HepG2 (cell line): ENCODE data around the gene PIM3. TPM values are rescaled to one million over a fixed set of nuclear protein-coding genes. Genes with fewer than 3 reads are reported as not detected.

ENCODE experiments used
- ARID4A ChIP-seq: sonication (generic); formaldehyde crosslinking; IDR thresholded peaks from 2 replicates; pipeline ENCODE4 v1.5.0; 2020; ENCODE audit warnings: mild to moderate bottlenecking, missing genetic modification reagents, borderline replicate concordance
- JUNB ChIP-seq: sonication (generic); formaldehyde crosslinking; IDR thresholded peaks from 2 replicates; pipeline ENCODE4 v1.8.0; 2022; ENCODE audit warnings: missing genetic modification reagents, mild to moderate bottlenecking, borderline replicate concordance
- MXD3 ChIP-seq: IDR thresholded peaks from 2 replicates; pipeline ENCODE4 v1.6.1; 2016; ENCODE audit warnings: mild to moderate bottlenecking, missing biosample characterization, missing genetic modification reagents
- PBX2 ChIP-seq: IDR thresholded peaks from 2 replicates; pipeline ENCODE4 v1.6.1; 2016; ENCODE audit warnings: control low read depth
- SMAD1 ChIP-seq: sonication (generic); formaldehyde crosslinking; IDR thresholded peaks from 2 replicates; pipeline ENCODE4 v1.4.0; 2020; ENCODE audit warnings: missing genetic modification reagents, low read depth, mild to moderate bottlenecking, borderline replicate concordance
- WIZ ChIP-seq: sonication (generic); formaldehyde crosslinking; IDR thresholded peaks from 2 replicates; pipeline ENCODE4 v1.5.1; 2020; ENCODE audit warnings: mild to moderate bottlenecking, missing genetic modification reagents
- ZGPAT ChIP-seq: IDR thresholded peaks from 2 replicates; pipeline ENCODE4 v1.6.1; 2016; ENCODE audit warnings: mild to moderate bottlenecking
- ZKSCAN5 ChIP-seq: sonication (generic); formaldehyde crosslinking; IDR thresholded peaks from 2 replicates; pipeline ENCODE4 v1.5.1; 2020; ENCODE audit warnings: mild to moderate bottlenecking, missing genetic modification reagents
- ZNF367 ChIP-seq: sonication (generic); formaldehyde crosslinking; IDR thresholded peaks from 2 replicates; pipeline ENCODE4 v1.4.0; 2020; ENCODE audit warnings: missing genetic modification reagents, borderline replicate concordance
- polyA plus RNA-seq, 8 experiments: library from polyadenylated mRNA; depleted of rRNA in 3 of 8; stranded (reverse) in 7 of 8; unstranded in 1 of 8; fragments of >200 nt; fragmentation: Illumina TruSeq in 4 of 8; extraction: Trizol in 4 of 8; gene quantifications; 2 replicates each; pipeline versions ENCODE4 v1.2.1 to v1.2.3, GENCODE V29; 2011 to 2016; ENCODE audit warnings: low read depth in 4 of 8, missing spikeins in 1 of 8, mixed read lengths in 1 of 8; ENCODE audit not compliant: insufficient read depth in 1 of 8
- total RNA-seq, 5 experiments: library from RNA; depleted of rRNA; stranded (reverse); fragments of >200 nt; fragmentation: Illumina TruSeq; extraction: Trizol; gene quantifications; 2 replicates each; pipeline ENCODE4 v1.2.3, GENCODE V29; 2016; ENCODE audit warnings: low read depth in 1 of 5
- TF ChIP-seq, protein P1 (sequence below), 2 experiments: sonication (generic) in 1 of 2; formaldehyde crosslinking in 1 of 2; IDR thresholded peaks; 2 replicates each; pipeline versions ENCODE4 v1.5.1 to v1.6.1; 2011 to 2020; ENCODE audit warnings: borderline replicate concordance in 1 of 2, low read depth in 1 of 2, low read length in 1 of 2, mild to moderate bottlenecking in 1 of 2, missing genetic modification reagents in 1 of 2, moderate library complexity in 1 of 2
- TF ChIP-seq, protein P2 (sequence below): IDR thresholded peaks from 2 replicates; pipeline ENCODE4 v1.6.1; 2016; ENCODE audit warnings: missing compliant biosample characterization, missing genetic modification reagents, borderline replicate concordance

The PIM3 gene
- total and polyA plus RNA-seq, 2 of the 13 experiments (the other 11 are each of a cell fraction or from before 2014, with no cell fraction given) = 21.6 to 31.2 TPM

DNA sequence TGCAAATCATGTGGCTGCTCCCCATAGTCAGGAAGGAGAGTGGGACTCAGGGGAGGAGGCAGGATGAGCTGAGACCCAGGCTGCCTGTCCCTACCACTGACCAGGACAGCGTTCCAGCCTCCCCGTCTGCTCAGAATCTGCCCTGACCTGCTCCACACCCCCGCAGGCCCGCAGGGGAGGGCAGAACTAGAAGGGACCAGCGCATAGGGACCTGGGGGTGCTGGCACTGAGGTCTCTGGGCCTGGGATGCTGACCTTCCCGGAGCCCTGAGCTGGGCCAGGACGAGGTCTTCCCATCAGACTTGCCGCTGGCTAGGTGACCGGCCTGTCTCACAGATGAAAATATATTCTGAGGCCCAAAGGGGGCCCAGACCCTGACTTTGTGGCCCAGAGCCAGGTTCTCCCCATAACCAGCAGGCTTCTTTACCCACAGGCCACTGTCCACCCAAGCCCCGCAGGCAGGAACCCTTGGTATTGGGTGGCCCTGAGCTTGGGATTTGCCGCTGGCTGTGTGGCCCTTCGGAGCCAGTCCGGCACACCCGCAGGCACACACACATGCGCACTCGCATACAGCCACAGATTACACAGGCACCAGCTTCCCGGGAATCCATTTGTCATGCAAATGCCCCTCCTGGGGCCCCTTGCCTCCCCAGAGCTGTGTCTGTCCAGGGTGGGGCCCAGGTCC, 13.8 kb upstream of the PIM3 start (continued):
- TF ChIP-seq, protein P1, sequence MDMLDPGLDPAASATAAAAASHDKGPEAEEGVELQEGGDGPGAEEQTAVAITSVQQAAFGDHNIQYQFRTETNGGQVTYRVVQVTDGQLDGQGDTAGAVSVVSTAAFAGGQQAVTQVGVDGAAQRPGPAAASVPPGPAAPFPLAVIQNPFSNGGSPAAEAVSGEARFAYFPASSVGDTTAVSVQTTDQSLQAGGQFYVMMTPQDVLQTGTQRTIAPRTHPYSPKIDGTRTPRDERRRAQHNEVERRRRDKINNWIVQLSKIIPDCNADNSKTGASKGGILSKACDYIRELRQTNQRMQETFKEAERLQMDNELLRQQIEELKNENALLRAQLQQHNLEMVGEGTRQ (IDR thresholded peaks at IDR 0.05; ENCODE audit: low read depth, low read length) = no peak
- TF ChIP-seq, protein P1 (CRISPR knock-in tag; IDR thresholded peaks at IDR 0.05; ENCODE audit: borderline replicate concordance) = no peak
- TF ChIP-seq MXD3 (CRISPR knock-in tag) (0 out of 2 replicates have a peak, but pooled peaks have one; percentile 22), SMAD1 (0 out of 2 replicates have a peak, but pooled peaks have one; percentile 43), ZGPAT (CRISPR knock-in tag) (peak; percentile 56; the same call in 1 of the 2 replicates), ZKSCAN5 (no peak), PBX2 (CRISPR knock-in tag) (no peak), JUNB (CRISPR knock-in tag) (no peak), WIZ (CRISPR knock-in tag) (0 out of 2 replicates have a peak, but pooled peaks have one; percentile 9), ZNF367 (CRISPR knock-in tag) (no peak), ARID4A (CRISPR knock-in tag) (peak; percentile 13; the same call in 1 of the 2 replicates)
- TF ChIP-seq, protein P2, sequence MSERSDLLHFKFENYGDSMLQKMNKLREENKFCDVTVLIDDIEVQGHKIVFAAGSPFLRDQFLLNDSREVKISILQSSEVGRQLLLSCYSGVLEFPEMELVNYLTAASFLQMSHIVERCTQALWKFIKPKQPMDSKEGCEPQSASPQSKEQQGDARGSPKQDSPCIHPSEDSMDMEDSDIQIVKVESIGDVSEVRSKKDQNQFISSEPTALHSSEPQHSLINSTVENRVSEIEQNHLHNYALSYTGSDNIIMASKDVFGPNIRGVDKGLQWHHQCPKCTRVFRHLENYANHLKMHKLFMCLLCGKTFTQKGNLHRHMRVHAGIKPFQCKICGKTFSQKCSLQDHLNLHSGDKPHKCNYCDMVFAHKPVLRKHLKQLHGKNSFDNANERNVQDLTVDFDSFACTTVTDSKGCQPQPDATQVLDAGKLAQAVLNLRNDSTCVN (CRISPR knock-in tag) = 0 out of 2 replicates have a peak, but pooled peaks have one; percentile 12
